HG02678 (cell line): Measurements from ENCODE around the gene PTPRJ.
"Not testable (repeated sequence)": the region's sequence is repeated elsewhere in the genome, so short reads cannot be mapped to it uniquely, and the experiment has no call there.

ENCODE experiments used
- ATAC-seq: cut with Tn5 transposase; IDR thresholded peaks from one replicate; pipeline ENCODE4 v1.9.1; 2021; ENCODE audit warnings: mild to moderate bottlenecking, moderate library complexity; ENCODE audit not compliant: unreplicated experiment

PTPRJ gene

DNA sequence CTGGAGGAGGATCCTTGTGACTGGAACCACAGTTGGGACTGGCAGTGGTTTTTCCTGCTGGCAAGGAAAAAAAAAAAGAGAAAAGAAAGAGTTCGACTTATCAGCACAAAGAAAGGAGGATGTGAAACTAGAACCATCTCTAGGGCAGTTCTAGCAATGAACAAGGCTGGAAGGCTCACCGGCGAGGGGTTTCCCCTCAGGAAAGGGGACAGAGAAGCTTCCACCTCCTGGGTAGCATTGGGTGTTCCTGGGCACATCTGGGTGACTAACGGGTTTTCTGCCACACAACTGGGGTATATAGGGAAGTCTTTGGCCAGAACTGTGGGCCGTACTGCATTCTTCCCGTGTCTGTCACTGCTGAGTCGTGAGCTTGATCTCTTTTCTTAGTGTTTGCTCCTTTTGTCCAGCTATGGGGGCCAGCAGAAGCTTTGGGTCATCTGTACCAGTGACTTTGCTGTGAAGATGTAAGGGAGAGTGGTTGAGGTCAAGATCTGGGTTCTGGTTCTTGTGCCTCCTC is 126.9 kb downstream of the PTPRJ start:
- peak; percentile 85 for ATAC-seq

DNA sequence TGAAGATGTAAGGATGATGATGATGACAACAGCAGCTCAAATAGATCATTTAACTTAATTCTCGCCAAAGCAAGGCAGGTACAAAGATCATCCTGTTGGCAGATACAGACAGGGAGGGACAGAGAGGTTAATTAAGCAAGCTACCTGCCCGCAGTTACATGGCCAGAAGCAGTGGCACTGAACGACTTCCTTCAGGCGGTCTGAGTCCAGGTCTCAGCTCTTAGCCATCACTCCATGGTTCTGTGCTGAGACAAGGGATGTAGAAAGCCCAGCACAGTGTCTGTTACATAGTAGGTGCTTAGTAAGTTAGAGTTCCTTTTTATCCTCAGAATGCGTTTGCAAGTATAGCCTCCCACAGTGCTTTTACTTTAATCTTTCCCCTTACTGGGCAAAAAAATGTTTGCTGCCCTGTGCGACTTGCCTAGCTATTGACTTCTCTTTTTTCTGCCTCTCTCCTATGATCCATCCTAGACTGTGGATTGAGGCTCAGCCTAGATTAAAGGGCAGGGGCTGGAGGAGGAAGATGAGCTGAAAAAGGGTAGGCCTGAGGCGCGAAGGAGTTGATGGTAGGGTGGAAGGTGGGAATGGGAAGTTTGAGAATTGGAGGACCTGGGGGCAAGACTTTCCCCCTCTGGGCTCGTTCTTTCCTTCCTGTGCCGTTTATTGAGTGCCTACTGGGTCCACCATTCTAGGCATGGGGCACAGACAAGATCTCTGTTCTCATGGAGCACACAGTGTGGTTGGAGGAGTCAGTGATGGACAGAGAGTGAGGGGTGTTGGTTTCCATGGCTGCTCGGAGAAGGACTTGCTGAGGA is 128.1 kb downstream of the PTPRJ start:
- no peak for ATAC-seq

DNA sequence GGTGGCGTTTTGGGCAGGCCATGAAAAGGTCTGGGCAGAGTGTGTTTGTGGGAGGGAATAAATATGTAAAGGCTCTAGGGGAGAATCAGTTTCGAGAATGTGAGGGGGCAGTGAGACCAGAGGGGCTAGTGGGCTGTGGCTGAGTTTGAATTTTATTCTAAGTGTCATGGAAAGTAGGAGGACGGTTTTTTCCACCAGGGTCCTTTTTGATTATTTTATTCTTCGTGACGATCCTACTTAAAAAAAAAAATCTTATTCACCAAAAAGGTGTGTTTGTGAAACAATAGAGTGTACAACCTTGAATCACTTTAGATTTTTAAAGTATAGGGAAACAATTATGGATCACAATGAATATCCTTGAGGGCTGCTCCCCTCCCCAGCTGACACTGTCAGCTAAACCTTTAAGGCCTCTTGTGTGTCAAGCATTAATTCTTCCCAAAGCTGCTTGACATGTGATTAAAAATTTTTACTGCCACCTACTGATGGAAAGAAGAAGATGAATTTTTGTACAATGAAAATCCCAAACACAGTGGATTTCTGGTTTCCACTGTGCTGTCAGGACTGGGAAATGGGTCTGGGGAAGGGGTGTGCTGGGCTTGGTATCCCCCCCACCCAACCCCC is 128.8 kb downstream of the PTPRJ start:
- no peak for ATAC-seq

DNA sequence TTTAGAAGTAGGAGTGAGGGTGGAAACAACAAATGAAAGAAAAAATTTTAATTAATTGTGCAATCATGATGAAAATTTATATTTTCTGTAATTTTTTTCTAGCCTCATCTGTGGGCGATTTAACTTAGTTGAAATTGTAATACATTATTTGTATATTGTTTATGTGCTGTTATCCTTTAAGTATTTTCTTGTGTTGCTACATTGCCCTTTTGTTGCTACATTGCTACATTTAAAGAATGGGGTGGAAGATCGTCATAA is 130.1 kb downstream of the PTPRJ start:
- ATAC-seq = no peak

DNA sequence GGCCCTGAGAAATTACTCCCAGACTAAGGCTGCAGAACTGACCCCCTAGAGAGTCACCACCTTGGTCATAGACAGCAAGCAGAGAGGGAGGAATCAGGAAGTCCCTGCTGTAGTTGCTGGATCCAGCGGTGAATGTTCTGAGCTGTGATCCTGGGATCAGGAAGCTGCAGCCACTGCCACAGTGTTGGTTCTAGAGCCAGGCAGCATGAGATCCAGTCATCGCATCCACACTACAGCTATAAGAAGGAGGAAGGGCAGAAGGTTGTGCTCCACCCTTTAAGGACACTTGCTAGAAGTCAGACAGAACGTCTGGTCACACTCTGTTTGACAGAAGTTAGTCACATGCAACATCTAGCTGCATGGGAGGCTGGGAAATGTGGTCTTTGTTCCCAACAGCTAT is 131.5 kb downstream of the PTPRJ start:
- no peak for ATAC-seq

DNA sequence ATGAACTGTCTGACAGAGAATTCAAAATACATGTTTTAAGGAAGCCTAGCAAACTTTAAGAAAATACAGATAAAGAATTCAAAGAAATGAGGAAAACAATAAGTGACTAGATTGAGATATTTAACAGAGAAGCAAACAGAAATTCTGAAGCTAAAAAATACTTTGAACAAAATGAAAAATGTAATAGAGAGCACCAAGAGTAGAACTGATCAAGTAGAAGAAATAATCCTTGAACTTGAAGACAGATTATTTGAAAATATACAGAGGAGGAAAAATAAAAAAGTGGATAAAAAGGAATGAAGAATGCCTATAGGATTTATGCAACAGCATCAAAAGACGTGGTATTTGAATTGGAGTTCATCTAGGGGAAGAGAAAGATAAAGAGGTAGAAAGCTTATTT is 134.4 kb downstream of the PTPRJ start:
- no peak for ATAC-seq

DNA sequence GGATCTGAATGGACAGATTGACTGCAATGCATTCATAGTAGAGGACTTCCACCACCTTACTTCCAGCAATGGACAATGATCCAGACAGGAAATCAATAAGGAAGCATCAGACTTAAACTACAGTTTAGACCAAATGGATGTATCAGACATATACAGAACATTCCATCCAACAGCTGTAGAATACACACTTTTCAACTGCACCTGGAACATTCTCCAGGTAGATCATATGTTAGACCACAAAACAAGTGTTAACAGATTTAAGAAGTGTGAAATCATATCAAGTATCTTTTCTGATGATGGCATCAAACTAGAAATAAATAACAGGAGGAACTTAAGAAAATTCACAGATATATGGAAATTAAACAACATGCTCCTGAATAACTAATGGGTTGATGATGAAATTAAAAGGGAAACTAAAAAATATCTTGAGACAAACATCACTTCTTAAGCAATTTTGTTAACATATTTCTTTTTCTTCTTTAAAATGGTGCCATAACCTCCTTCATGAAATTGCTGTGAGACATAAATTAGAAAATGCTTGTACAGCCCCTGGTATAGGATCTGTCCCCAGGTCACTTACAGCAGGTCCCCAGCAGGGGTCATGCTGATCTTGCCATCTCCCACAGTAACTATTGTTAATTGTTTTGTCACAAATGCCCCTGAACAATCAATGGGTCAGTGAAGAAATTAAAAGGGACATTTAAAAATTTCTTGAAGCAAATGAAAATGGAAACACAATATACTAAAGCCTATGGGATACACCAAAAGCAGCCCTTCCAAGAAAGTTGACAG is 136.3 kb downstream of the PTPRJ start:
- peak; percentile 44 for ATAC-seq

DNA sequence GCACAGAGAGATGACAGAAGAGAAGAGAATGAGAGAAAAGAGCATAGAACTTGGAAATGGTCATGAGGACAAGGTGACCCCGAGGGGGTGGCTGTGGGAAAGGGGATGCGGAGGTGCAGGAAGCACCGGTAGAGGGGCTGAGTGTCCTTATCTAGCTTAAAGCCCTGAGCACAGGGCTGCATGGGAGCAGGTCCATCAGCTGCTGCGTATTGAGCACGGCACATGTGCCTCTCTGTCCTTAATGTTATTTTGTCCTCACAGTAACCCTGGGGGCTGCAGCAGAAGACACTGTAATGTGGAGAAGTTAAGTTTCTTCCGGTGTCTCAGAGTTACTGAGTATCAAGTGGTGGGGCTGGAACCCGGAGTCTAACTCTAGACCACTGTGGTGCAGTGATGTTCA is 141.9 kb downstream of the PTPRJ start:
- ATAC-seq = no peak

DNA sequence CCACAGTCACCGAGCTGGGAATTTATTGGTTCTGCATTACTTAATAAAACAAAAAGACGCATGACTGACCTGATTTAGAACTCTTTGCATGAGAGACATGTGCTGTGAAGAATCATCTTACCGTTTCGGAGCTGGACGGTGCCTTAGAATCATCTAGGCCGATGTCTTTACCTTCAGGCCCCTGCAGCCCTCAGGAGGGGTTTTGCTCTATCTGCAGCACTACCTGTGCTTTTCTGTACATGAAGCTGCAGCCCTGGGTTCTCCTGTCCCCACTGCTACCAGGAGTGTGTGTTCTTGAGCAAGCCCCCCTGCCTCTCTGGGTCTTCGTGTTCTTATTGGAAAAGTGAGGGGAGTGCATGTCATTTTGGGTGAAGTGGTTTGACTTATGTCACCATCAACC is 142.3 kb downstream of the PTPRJ start:
- no peak for ATAC-seq

DNA sequence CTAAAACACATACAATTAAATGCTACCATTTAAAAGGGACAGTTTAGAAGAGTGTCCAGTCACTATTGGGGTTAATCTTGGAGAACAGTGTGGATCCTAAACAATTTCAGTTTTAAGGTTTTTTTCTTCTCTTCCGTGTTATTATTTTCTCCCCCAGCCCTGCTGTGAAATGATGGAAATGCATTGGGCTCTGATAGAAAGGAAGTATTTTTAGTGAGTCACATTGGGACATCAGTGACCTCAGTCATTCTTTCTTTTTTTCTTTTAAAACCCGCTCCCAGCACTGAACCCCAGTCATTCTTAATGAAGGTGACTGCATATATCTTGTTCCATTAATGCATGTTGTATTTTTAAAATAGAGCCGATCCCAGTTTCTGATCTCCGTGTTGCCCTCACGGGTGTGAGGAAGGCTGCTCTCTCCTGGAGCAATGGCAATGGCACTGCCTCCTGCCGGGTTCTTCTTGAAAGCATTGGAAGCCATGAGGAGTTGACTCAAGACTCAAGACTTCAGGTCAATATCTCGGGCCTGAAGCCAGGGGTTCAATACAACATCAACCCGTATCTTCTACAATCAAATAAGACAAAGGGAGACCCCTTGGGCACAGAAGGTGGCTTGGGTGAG is 143.0 kb downstream of the PTPRJ start:
- ATAC-seq = no peak

DNA sequence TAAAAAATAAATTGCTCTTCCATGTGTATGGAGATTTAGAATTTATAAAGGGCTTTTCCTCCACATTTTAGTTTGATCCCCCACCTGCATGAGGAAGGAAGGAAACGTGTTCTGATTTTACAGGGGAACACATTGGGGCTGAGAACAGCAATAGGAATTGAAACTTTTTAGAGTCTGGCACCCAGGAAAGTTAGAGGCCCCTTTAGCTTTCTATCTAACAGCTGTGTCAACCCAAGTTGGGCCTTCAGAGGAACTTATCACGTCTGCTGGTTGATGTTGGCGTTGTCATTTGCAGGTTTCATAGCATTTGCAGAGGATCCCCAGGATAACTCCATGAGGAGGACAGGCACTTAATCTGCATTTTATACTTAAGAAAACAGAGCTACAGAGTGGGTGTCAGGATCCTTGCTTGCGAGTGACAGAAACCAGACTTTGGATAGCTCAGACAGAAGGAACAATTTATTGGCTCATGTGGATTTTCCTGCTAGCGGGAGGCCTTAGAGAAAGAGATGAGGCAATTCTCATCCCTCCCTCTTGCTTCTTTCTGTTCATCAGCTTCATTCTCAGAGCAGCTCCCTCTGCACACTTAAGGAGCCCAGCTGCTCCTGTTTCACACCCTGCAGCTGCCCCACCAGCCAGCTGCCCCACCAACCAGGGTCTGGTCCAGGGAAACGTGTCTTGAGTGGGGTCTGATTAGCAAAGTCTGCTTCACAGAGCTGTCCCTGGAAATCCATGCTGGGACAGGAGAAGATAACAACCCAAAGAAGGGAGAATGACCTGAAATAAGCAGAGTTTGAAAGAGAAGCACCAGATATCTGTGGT is 143.8 kb downstream of the PTPRJ start:
- ATAC-seq = no peak

DNA sequence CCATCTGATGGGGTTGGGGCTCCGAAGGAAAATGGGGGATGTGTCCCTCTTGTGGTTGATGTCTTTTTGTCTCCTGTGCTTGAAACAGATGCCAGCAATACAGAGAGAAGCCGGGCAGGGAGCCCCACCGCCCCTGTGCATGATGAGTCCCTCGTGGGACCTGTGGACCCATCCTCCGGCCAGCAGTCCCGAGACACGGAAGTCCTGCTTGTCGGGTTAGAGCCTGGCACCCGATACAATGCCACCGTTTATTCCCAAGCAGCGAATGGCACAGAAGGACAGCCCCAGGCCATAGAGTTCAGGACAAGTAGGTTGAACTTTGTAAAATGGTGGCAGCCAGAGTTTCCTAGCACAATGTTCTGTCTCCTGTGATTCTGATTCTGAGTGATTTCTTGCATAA is 144.5 kb downstream of the PTPRJ start:
- ATAC-seq = no peak

DNA sequence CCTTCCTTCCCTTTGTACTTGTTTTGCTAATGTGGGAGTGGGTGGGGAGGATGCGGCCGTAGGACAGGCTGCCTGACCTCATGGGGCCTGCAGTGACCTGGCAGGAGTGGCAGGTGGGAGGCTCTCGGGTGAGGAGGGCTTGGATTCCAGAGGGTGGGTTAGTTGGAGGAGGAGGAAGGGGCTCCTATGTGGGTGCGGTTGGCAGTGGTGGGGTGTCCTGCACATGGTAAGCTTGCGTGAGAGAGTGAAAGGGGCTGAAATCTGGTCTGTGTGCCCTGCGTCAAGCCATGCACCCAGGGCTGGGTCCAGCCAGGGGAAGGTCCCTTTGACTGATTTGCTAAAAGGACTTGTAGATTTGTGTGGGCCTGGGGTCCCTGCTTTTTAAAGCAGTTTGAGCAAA is 145.5 kb downstream of the PTPRJ start:
- no peak for ATAC-seq

DNA sequence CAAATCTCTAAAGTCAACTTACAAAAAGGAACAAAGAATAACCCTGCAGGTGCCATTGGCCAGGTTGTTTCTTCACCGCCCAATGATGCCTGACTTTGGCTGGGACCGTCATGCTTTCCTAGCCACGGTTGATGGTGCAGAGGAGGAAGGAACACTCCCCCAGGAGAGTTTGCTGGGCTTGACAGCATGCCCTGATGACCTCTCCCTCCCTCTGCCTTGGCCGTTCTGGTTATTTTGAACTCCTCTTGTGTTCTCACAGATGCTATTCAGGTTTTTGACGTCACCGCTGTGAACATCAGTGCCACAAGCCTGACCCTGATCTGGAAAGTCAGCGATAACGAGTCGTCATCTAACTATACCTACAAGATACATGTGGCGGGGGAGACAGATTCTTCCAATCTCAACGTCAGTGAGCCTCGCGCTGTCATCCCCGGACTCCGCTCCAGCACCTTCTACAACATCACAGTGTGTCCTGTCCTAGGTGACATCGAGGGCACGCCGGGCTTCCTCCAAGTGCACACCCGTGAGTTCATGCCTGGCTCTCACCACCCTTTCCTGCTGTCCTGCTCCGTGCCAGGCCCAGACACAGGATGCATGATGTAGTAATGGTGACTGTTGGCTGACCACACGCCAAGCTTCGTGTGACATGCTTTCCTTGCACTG is 147.3 kb downstream of the PTPRJ start:
- ATAC-seq = no peak

DNA sequence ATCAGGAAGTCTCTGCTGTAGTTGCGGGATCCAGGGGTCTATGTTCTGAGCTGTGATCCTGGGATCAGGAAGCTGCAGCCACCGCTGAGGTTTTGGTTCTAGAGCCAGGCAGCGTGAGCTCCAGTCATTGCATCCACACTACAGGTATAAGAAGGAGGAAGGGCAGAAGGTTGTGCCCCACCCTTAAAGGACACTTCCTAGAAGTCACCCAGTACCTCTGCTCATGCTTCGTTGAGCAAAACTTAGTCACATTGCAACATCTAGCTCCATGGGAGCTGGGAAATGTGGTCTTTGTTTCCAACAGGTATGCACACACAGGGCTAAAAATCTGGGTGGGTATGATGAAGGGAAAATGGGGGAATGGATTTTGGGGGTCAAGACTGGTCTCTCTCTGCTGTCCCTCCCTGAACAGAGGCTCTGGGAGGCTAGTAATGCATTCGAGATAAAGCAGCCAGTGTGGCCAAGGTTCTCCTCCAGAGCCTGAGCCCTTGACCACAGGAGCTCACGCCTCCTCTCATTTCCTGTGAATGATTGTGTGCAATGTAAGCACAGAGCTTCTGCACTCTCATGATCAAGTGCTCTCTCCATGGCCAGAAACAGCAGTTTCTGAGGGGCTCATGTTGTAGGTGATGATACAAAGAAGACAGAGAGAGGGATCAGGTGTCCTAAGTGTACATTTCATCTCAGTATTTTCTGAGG is 149.5 kb downstream of the PTPRJ start:
- no peak for ATAC-seq

DNA sequence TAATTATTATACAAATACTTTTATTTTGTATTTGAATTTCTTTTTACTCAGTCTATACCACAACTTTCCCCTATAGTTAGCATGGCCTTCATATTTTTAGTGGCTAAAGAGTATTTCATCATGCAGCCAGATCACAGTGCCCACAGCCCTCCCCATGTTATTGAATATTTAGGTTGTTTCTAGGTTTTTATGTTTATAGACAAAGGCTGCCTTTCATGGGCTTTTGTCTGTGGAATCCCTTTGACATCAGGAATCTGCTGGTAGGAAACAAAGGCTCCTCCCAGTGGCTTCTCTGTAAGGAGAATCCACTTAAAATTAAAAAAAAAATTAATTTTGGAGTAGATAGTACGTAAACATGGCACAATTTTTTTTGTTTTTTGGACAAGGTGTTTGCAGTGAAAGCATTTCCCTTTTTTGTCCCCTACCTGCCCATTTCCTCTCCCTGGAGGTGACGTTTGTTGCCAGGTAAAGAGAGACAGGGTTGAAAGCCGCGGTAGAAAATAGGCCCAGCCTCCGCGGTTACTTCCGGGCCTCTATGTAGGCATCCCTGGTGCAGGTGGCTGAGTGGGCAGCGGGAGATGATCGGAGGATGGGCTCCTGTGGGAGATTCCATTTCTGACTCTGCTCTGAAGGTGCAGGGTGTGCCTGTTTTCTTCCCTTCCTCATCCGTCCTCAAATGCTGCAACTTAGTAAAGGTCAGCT is 154.0 kb downstream of the PTPRJ start:
- no peak for ATAC-seq

DNA sequence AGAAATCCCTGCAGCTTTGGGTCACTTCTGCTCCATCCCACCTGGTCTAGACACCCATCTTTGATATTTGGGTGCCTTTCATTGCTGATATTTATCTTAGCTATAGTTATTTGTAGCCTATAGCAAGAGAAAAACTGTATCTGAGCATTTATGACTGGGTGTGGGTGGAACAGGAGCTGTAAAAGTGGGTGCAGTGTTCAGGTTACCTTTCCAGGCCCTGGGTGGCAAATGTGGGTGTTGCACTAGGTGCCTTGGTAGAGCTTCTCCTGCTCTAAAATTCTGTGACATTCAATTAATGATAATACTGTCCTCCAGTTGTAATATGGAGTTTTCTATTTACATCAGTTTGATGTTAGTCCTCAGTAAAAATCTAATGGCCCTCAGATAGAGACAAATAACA is 157.9 kb downstream of the PTPRJ start:
- ATAC-seq = no peak

DNA sequence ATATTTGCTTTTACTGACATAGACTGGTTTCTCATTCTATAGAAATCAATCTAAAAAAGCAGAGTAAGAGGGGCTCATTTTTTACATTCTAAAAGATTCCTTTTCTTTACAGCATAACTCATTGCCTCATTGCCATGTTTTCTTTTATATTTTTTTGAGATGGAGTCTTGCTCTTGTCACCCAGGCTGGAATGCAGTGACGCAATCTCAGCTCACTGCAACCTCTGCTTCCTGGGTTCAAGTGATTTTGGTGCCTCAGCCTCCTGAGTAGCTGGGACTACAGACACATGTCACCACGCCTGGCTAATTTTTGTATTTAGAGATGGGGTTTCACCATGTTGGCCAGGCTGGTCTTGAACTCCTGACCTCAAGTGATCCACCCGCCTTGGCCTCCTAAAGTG is 159.5 kb downstream of the PTPRJ start:
- not testable (repeated sequence) for ATAC-seq
